HG02623 (cell line): ENCODE results near the gene CAPN10.

Source experiments
- ATAC-seq: cut with Tn5 transposase; IDR thresholded peaks from one replicate; pipeline ENCODE4 v1.9.1; 2021; ENCODE audit warnings: moderate library complexity; ENCODE audit not compliant: unreplicated experiment

Gene CAPN10

GRCh38 chr2:240588669-240589068, 2.1 kb downstream of the CAPN10 start:
- no peak for ATAC-seq

DNA sequence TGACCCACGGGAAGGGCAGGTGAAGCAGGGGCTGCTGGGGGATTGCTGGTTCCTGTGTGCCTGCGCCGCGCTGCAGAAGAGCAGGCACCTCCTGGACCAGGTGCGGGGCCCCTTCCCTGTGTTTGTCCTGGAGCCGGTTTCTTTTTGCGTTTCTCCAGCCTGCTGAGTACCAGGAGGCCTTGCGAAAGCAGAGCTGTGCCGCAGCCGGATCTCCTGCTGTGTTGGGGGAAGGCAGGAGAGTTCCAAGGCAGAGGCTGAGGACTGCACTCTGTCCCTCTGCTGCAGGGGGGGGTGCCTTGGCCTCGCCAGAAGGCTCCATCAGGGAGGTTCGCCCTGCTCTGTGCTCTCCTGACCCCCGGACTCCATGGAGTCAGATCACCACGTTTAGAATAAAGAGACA, 2.8 kb downstream of the CAPN10 start:
- ATAC-seq: no peak

DNA sequence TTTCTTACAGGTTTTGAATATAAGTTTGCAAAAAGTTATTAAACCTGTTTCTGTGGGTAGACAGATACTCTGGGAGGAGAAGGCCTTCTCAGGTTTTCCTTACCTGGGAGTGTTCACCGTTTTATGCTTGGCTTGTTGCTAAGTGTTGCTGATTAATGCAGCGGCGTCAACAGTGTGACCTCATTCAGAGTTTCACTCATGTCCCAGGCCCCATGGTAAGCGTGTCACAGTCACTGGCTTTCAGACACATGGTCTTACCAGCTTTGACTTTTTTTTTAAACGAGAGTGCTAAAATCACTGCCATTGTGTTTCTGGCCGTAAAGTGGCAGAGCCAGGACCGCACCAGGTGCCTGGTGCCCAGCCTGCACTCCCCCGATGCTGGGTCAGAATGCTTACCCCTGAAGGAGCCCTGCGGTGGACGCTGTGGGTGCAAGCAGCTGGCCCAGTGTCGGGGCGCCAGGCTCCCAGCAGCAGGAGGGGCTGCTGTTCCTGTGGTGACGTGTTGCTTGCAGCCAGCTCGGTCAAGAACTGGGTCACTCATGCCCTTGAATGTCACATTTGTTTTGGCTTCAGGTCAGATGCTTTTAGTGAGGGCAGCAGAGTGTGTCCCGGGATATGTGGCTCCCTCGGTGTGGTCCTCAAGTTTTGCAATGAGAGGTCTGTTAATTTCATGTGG, 3.5 kb downstream of the CAPN10 start:
- no peak for ATAC-seq

DNA sequence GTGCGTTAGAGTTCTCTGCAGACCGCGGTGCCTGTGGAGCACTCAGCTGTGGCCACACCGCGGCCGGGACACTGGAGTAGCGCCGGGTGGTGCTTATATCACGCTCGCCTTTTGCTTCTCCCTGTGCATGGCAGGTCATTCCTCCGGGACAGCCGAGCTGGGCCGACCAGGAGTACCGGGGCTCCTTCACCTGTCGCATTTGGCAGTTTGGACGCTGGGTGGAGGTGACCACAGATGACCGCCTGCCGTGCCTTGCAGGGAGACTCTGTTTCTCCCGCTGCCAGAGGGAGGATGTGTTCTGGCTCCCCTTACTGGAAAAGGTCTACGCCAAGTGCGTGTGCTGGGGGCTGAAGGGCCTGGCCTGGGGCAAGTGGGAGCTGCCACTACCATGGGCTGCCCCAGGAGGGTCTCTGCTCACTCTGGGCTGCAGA, 4.2 kb downstream of the CAPN10 start:
- no peak for ATAC-seq

- no peak for ATAC-seq
These were observed 4.7 kb downstream of the CAPN10 start for GRCh38 chr2:240591226-240591625.

DNA sequence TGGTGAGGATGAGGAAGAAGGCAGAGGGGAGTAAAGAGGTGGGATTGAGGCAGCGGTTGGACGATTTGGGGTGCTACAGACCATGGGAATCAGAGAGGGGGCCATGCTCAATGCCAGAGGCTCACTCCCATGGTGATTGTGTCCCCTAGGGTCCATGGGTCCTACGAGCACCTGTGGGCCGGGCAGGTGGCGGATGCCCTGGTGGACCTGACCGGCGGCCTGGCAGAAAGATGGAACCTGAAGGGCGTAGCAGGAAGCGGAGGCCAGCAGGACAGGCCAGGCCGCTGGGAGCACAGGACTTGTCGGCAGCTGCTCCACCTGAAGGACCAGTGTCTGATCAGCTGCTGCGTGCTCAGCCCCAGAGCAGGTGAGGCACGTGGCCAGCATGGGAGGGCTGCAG, 5.2 kb downstream of the CAPN10 start:
- no peak for ATAC-seq

GRCh38 chr2:240593026-240593702, 6.6 kb downstream of the CAPN10 start:
- no peak for ATAC-seq

DNA sequence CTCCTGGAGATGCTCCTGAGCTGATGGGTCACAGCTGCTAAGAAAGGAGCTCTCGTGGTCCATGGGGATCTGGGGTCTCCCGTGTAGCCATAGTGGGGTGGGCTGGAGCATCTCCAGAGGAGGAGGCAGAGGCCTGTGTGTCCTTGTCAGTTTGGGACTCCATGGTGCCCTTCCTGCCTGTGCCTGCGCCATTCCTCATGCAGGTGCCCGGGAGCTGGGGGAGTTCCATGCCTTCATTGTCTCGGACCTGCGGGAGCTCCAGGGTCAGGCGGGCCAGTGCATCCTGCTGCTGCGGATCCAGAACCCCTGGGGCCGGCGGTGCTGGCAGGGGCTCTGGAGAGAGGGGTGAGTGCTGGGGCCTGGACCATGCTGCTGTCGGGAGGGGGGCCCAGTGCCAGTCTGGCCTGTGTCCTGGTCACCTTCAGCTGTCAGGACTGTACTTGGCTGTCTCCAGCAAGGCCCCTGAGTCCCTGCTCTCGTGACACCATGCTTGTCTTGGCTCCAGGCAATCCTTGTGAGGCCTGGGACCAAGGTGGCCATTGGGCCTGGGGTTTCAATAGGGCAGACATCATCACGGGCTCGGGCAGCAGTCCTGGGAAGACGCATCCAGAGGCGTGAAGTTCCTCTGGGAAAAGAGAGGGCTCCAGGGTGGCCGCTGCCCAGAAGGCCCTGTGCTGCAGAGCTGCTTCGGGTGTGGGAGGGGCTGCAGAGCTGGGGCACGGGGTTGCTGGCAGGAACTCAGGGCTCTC, 7.3 kb downstream of the CAPN10 start:
- ATAC-seq: no peak

- ATAC-seq: no peak
These were observed 8.2 kb downstream of the CAPN10 start for GRCh38 chr2:240594511-240595380.

GRCh38 chr2:240595381-240596079, 9.0 kb downstream of the CAPN10 start:
- ATAC-seq: no peak

GRCh38 chr2:240596080-240596460, 9.5 kb downstream of the CAPN10 start:
- ATAC-seq: no peak

DNA sequence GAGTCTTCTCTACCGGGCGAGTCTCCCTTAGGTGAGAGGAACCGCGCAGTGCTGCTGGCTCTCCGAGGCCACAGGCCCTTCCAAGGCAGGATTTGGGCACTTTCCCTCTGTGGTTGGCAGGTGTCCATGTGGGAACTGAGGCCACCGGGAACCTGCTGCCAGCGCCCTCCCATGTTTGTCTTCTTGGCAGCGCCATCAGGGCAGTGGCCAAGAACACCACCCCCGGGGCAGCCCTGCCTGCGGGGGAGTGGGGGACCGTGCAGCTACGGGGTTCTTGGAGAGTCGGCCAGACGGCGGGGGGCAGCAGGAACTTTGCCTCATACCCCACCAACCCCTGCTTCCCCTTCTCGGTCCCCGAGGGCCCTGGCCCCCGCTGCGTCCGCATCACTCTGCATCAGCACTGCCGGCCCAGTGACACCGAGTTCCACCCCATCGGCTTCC, 10.0 kb downstream of the CAPN10 start:
- ATAC-seq: no peak

DNA sequence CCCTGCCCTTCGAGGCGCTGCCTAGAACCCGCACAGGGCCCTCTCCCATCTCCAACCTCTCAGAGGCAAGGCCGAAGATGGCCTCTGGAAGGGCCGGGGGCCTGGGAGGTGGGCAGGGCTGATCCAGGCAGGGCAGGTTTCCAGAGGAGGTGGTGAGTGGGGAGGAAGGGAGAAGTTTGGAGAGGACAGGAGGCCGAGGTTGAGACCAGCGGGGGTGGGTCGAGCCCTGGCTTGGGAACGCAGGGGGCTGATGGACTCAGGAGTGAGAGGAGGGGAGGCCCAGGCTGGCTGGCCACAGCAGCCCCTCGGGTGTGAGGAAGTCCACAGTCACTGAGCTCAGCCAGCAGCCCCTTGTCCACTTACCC, 10.5 kb downstream of the CAPN10 start:
- no peak for ATAC-seq

DNA sequence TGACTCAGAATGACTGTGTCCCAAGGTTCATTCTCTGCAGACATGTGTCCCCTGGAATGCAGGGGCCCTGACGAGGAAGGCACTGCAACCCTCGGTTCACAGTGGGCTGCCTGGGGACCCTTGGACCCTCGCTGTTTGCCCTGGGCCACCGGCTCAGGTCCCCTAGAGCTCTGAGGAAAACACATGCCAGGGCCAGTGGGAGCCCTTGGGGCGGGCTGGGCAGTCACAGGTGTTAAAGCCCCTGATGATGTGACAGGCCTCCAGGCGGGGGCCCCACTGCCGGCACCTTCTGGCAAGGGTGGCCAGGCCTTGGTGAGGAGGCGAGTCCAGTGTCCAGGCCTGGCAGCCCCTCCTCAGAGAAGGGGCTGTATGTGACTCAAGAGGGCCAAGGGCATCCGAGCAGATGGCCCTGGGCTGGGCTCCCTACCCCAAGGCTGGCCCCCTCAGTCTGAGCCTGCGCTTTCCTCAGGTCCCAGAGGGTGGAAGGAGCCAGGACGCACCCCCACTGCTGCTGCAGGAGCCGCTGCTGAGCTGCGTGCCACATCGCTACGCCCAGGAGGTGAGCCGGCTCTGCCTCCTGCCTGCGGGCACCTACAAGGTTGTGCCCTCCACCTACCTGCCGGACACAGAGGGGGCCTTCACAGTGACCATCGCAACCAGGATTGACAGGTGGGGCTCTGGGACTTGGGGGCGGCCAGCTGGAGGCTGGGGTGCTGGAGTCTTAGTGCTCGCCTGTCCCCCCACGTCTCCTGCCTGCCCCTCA, 11.1 kb downstream of the CAPN10 start:
- ATAC-seq: no peak

DNA sequence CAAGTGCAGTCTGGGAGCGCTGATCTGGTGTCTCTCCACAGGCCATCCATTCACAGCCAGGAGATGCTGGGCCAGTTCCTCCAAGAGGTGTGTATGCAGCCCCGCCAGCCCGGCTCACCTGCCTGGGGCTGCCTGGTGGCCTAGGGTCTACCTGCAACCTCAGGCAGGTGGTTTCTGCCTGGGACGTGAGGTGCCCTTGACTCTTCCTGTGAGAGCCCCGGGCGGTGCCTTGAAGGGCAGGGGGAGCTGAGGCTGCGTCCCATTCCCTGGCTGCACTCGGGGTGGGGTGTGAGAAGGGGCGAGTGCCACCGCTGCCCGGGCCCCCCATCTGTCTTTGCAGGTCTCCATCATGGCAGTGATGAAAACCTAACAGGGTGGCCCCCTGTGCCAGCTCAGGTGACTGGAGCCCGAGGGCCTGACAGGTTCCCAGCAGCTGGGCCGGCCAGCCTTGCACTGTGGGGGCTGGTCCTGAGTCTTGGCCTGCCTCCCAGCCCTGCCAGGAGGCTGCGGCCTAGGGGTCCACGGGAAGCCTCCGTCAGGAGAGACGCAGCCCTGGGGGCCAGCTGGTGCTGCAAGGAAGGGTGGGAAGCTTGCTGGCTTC, 11.9 kb downstream of the CAPN10 start:
- no peak for ATAC-seq

GRCh38 chr2:240599141-240599583, 12.6 kb downstream of the CAPN10 start:
- no peak for ATAC-seq

- ATAC-seq: no peak
These were observed 14.0 kb downstream of the CAPN10 start for GRCh38 chr2:240600451-240600961.

- ATAC-seq: no peak
These were observed 14.7 kb downstream of the CAPN10 start for GRCh38 chr2:240601061-240601830.
